GM12878 (cell line): ENCODE results near the gene TMEM201. TPM values are rescaled to one million over a fixed set of nuclear protein-coding genes. Genes with fewer than 3 reads are reported as not detected.

Experiments
- CTCF ChIP-seq, 3 experiments: IDR thresholded peaks in 2 of 3; conservative IDR thresholded peaks in 1 of 3; 2 replicates each; pipeline ENCODE4 v1.5.1; 2011; ENCODE audit warnings: low read depth in 3 of 3, low read length in 3 of 3, mild to moderate bottlenecking in 3 of 3, control low read depth in 2 of 3, moderate library complexity in 2 of 3, inconsistent platforms in 1 of 3, mixed read lengths in 1 of 3; ENCODE audit not compliant: control insufficient read depth in 2 of 3, insufficient read depth in 1 of 3; ENCODE audit errors: extremely low read depth in 1 of 3
- PAX5 ChIP-seq: IDR thresholded peaks from 2 replicates; pipeline ENCODE4 v1.6.1; 2011; ENCODE audit warnings: low read depth, low read length, borderline replicate concordance
- PML ChIP-seq: IDR thresholded peaks from 2 replicates; pipeline ENCODE4 v1.6.1; 2012; ENCODE audit warnings: low read length, inconsistent platforms
- PRDM15 ChIP-seq: fragments of 450-650 bp; formaldehyde crosslinking; IDR thresholded peaks from 2 replicates; pipeline ENCODE4 v1.4.0; 2020; ENCODE audit warnings: mild to moderate bottlenecking, moderate library complexity
- RUNX3 ChIP-seq: IDR thresholded peaks from 2 replicates; pipeline ENCODE4 v1.6.1; 2012; ENCODE audit warnings: low read length, inconsistent platforms
- ZNF384 ChIP-seq: IDR thresholded peaks from 2 replicates; pipeline ENCODE4 v1.6.1; 2012; ENCODE audit warnings: low read depth, mild to moderate bottlenecking, low read length, improper control_type of control experiment, borderline replicate concordance
- polyA plus RNA-seq, 11 experiments: library from polyadenylated mRNA; depleted of rRNA in 4 of 11; unstranded in 6 of 11; stranded (reverse) in 5 of 11; fragments of >200 nt; fragmentation: Nextera tagmentation in 4 of 11; fragmentation: Illumina TruSeq in 1 of 11; extraction: Ambion mirVana in 4 of 11; extraction: Trizol in 1 of 11; gene quantifications; 1 replicate in 1 of 11; 2 replicates in 10 of 11; pipeline versions ENCODE4 v1.2.1 to v1.2.3, GENCODE V29; 2011 to 2016; ENCODE audit warnings: inconsistent platforms in 2 of 11, missing spikeins in 2 of 11, low read depth in 1 of 11
- total RNA-seq, 4 experiments: library from RNA; depleted of rRNA in 3 of 4; stranded (reverse); fragments of >200 nt in 3 of 4; fragmentation: Illumina TruSeq in 1 of 4; extraction: Trizol in 1 of 4; gene quantifications; 2 replicates each; pipeline versions ENCODE4 v1.2.1 to v1.2.3, GENCODE V29; 2013 to 2021
- TF ChIP-seq, protein P1 (sequence below): IDR thresholded peaks from 2 replicates; pipeline ENCODE4 v1.6.1; 2012; ENCODE audit warnings: improper control_type of control experiment, low read depth, low read length; ENCODE audit not compliant: insufficient replicate concordance
- TF ChIP-seq, protein P2 (sequence below): IDR thresholded peaks from 2 replicates; pipeline ENCODE4 v1.6.1; 2011; ENCODE audit warnings: borderline replicate concordance, low read depth, mild to moderate bottlenecking, moderate library complexity, mixed read lengths, low read length; ENCODE audit not compliant: insufficient read depth; ENCODE audit errors: extremely low read length
- TF ChIP-seq, protein P3 (sequence below): fragments of 450-650 bp; IDR thresholded peaks from 2 replicates; pipeline ENCODE4 v1.6.1; 2017; ENCODE audit warnings: low read depth, mild to moderate bottlenecking, moderate library complexity

TMEM201 gene
- total and polyA plus RNA-seq, 10 of the 15 experiments (the other 5 are each of a cell fraction or from before 2014, with no cell fraction given) = 0.13 to 26.6 (median 6.1) TPM

GRCh38 chr1:9615316-9616063 lies 26.8 kb downstream of the TMEM201 start (continued):
- TF ChIP-seq PRDM15 (CRISPR knock-in tag) = no peak
- TF ChIP-seq, protein P1, sequence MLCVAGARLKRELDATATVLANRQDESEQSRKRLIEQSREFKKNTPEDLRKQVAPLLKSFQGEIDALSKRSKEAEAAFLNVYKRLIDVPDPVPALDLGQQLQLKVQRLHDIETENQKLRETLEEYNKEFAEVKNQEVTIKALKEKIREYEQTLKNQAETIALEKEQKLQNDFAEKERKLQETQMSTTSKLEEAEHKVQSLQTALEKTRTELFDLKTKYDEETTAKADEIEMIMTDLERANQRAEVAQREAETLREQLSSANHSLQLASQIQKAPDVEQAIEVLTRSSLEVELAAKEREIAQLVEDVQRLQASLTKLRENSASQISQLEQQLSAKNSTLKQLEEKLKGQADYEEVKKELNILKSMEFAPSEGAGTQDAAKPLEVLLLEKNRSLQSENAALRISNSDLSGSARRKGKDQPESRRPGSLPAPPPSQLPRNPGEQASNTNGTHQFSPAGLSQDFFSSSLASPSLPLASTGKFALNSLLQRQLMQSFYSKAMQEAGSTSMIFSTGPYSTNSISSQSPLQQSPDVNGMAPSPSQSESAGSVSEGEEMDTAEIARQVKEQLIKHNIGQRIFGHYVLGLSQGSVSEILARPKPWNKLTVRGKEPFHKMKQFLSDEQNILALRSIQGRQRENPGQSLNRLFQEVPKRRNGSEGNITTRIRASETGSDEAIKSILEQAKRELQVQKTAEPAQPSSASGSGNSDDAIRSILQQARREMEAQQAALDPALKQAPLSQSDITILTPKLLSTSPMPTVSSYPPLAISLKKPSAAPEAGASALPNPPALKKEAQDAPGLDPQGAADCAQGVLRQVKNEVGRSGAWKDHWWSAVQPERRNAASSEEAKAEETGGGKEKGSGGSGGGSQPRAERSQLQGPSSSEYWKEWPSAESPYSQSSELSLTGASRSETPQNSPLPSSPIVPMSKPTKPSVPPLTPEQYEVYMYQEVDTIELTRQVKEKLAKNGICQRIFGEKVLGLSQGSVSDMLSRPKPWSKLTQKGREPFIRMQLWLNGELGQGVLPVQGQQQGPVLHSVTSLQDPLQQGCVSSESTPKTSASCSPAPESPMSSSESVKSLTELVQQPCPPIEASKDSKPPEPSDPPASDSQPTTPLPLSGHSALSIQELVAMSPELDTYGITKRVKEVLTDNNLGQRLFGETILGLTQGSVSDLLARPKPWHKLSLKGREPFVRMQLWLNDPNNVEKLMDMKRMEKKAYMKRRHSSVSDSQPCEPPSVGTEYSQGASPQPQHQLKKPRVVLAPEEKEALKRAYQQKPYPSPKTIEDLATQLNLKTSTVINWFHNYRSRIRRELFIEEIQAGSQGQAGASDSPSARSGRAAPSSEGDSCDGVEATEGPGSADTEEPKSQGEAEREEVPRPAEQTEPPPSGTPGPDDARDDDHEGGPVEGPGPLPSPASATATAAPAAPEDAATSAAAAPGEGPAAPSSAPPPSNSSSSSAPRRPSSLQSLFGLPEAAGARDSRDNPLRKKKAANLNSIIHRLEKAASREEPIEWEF = no peak
- no peak for TF ChIP-seq PAX5
- TF ChIP-seq, protein P2, sequence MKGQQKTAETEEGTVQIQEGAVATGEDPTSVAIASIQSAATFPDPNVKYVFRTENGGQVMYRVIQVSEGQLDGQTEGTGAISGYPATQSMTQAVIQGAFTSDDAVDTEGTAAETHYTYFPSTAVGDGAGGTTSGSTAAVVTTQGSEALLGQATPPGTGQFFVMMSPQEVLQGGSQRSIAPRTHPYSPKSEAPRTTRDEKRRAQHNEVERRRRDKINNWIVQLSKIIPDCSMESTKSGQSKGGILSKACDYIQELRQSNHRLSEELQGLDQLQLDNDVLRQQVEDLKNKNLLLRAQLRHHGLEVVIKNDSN = no peak
- peak; percentile 95 to 96 (median 96) for TF ChIP-seq CTCF (IDR thresholded peaks at IDR 0.05 in 2 of 3, conservative IDR thresholded peaks at IDR 0.05 in 1 of 3; ENCODE audit: control insufficient read depth in 2 of 3, extremely low read depth in 1 of 3, insufficient read depth in 1 of 3, low read depth in 3 of 3, low read length in 3 of 3)
- TF ChIP-seq RUNX3 = peak; percentile 18; the same call in 1 of the 2 replicates
- no peak for TF ChIP-seq ZNF384
- TF ChIP-seq, protein P3, sequence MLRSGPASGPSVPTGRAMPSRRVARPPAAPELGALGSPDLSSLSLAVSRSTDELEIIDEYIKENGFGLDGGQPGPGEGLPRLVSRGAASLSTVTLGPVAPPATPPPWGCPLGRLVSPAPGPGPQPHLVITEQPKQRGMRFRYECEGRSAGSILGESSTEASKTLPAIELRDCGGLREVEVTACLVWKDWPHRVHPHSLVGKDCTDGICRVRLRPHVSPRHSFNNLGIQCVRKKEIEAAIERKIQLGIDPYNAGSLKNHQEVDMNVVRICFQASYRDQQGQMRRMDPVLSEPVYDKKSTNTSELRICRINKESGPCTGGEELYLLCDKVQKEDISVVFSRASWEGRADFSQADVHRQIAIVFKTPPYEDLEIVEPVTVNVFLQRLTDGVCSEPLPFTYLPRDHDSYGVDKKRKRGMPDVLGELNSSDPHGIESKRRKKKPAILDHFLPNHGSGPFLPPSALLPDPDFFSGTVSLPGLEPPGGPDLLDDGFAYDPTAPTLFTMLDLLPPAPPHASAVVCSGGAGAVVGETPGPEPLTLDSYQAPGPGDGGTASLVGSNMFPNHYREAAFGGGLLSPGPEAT = no peak
- no peak for TF ChIP-seq PML
